SU-DHL-6 (cell line): ENCODE data around the gene AARS2.

ENCODE experiments used
- H2AFZ ChIP-seq: fragments of 200-600 bp; sonication (generic); 2 replicates; pipeline ENCODE4 v1.6.1; 2014; ENCODE audit warnings: low read depth, mild to moderate bottlenecking, moderate library complexity, mixed read lengths, antibody characterized with exemption, low read length; ENCODE audit not compliant: severe bottlenecking
- H3F3A ChIP-seq: fragments of 200-600 bp; shearing (Covaris generic); 2 replicates; pipeline ENCODE4 v1.6.0; 2016; ENCODE audit warnings: antibody characterized with exemption, mild to moderate bottlenecking; ENCODE audit not compliant: insufficient read depth
- H3K27ac ChIP-seq: fragments of 200-600 bp; sonication (generic); 2 replicates; pipeline ENCODE4 v1.5.1; 2016; ENCODE audit warnings: low read depth, mild to moderate bottlenecking, low read length, moderate library complexity, mixed read lengths
- H3K27me3 ChIP-seq: fragments of 200-600 bp; sonication (generic), shearing (Covaris generic); 2 replicates; pipeline ENCODE4 v1.6.0; 2014; ENCODE audit warnings: mild to moderate bottlenecking, low read length
- H3K36me3 ChIP-seq: fragments of 200-600 bp; sonication (generic); 2 replicates; pipeline ENCODE4 v1.6.1; 2014; ENCODE audit warnings: mild to moderate bottlenecking, low read length, mixed read lengths
- H3K4me2 ChIP-seq: fragments of 300-600, 200-600 bp; shearing (Covaris generic), sonication (generic); 2 replicates; pipeline ENCODE4 v1.6.0; 2014; ENCODE audit warnings: low read length, low read depth, mild to moderate bottlenecking; ENCODE audit not compliant: poor library complexity, severe bottlenecking
- H3K4me3 ChIP-seq: fragments of 200-600 bp; sonication (generic); 2 replicates; pipeline ENCODE4 v1.5.1; 2014; ENCODE audit warnings: antibody characterized with exemption, low read length, mild to moderate bottlenecking, mixed read lengths; ENCODE audit not compliant: insufficient read depth, poor library complexity, severe bottlenecking
- H3K79me2 ChIP-seq: fragments of 200-600 bp; sonication (generic); 2 replicates; pipeline ENCODE4 v1.6.1; 2014; ENCODE audit warnings: mild to moderate bottlenecking, low read length, moderate library complexity; ENCODE audit not compliant: insufficient read depth
- H3K9ac ChIP-seq: fragments of 200-600 bp; sonication (generic); 2 replicates; pipeline ENCODE4 v1.7.0; 2014; ENCODE audit warnings: mild to moderate bottlenecking, low read length
- H3K9me2 ChIP-seq: fragments of 200-600 bp; sonication (generic); replicated peaks from 2 replicates; pipeline ENCODE4 v1.6.1; 2014; ENCODE audit warnings: low read length; ENCODE audit not compliant: insufficient read depth
- H3K9me3 ChIP-seq: fragments of 200-600 bp; sonication (generic); 2 replicates; pipeline ENCODE4 v1.6.1; 2014; ENCODE audit warnings: low read length, mixed read lengths; ENCODE audit not compliant: insufficient read depth
- H4K20me1 ChIP-seq: fragments of 200-600 bp; sonication (generic); 2 replicates; pipeline ENCODE4 v1.6.1; 2014; ENCODE audit warnings: low read depth, mild to moderate bottlenecking, antibody characterized with exemption, low read length, moderate library complexity, mixed read lengths
- CTCF ChIP-seq: fragments of 200-600 bp; sonication (generic); IDR thresholded peaks from one replicate; pipeline ENCODE4 v1.5.1; 2017; ENCODE audit warnings: antibody characterized with exemption, mild to moderate bottlenecking, low read length, moderate library complexity; ENCODE audit not compliant: insufficient read depth, poor library complexity, severe bottlenecking
- EZH2phosphoT487 ChIP-seq: fragments of 200-600 bp; sonication (generic), shearing (Covaris generic); conservative IDR thresholded peaks from 2 replicates; pipeline ENCODE4 v1.6.1; 2018; ENCODE audit warnings: mild to moderate bottlenecking, antibody characterized with exemption, low read length, moderate library complexity, mixed read lengths

Gene AARS2

GRCh38 chr6:44250067-44250717 is 63.0 kb downstream of the AARS2 start:
- H3K27me3 ChIP-seq: no peaks in the 10 kb centered on the region
- no peak overlapping the region for H3K4me3 ChIP-seq
- peaks cover 39% of the 10 kb centered on the region for H3K79me2 ChIP-seq
- no peaks in the 10 kb centered on the region for H3K9me2 ChIP-seq
- no peak overlapping the region for H3K4me2 ChIP-seq
- peaks cover 50% of the 10 kb centered on the region for H4K20me1 ChIP-seq
- TF ChIP-seq EZH2phosphoT487: no peak
- TF ChIP-seq CTCF: no peak
- H2AFZ ChIP-seq: no peak overlapping the region
- no peak overlapping the region for H3K9ac ChIP-seq
- H3K36me3 ChIP-seq: peaks cover 55% of the 10 kb centered on the region
- peaks cover 81% of the 10 kb centered on the region for H3F3A ChIP-seq
- H3K27ac ChIP-seq: no peak overlapping the region
- H3K9me3 ChIP-seq: no peaks in the 10 kb centered on the region
